ENCODE data around the gene DLG1. TPM values are rescaled to one million over a fixed set of nuclear protein-coding genes. Genes with fewer than 3 reads are reported as not detected.
A peak's percentile ranks its signal among the peaks of the same experiment; 100 is the strongest.

The DLG1 gene
- total RNA-seq, 2 donors from 2014 or later = 59.0 to 98.2 TPM

DNA sequence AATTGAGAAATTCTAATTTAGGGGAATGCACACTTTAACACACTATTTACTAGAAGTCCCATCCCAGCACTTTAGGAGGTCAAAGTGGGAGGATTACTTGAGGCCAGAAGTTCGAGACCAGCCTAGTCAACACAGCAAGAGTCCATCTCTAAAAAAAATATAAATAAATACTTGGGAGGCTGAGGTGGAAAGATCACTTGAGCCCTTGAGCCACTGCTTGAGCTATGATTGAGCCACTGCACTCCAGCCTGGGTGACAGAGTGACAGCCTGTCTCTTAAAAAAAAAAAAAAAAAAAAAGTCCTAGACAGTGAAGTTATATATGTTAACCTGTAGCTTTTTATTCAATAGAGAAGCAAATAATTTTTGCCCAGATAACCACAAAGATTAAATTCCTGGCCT, 69.2 kb downstream of the DLG1 start:
- Histone ChIP-seq H3K4me3 (no peak overlapping the region), H3K27ac (no peak overlapping the region), H3K36me3 (no peaks in the 10 kb centered on the region), H3K27me3 (replicated peaks; ENCODE audit: insufficient read depth) (no peaks in the 10 kb centered on the region), H3K4me1 (replicated peaks) (no peaks in the 10 kb centered on the region), H3K9me3 (no peaks in the 10 kb centered on the region)
- 100% methylated on average over 1 of the region's 1 CpG for WGBS
- TF ChIP-seq POLR2AphosphoS5 (IDR thresholded peaks at IDR 0.05) = no peak
- no peak for TF ChIP-seq POLR2A (IDR thresholded peaks at IDR 0.05)
- TF ChIP-seq, protein P1, sequence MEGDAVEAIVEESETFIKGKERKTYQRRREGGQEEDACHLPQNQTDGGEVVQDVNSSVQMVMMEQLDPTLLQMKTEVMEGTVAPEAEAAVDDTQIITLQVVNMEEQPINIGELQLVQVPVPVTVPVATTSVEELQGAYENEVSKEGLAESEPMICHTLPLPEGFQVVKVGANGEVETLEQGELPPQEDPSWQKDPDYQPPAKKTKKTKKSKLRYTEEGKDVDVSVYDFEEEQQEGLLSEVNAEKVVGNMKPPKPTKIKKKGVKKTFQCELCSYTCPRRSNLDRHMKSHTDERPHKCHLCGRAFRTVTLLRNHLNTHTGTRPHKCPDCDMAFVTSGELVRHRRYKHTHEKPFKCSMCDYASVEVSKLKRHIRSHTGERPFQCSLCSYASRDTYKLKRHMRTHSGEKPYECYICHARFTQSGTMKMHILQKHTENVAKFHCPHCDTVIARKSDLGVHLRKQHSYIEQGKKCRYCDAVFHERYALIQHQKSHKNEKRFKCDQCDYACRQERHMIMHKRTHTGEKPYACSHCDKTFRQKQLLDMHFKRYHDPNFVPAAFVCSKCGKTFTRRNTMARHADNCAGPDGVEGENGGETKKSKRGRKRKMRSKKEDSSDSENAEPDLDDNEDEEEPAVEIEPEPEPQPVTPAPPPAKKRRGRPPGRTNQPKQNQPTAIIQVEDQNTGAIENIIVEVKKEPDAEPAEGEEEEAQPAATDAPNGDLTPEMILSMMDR (IDR thresholded peaks at IDR 0.05) = no peak
- intact Hi-C loops (cut with DNase I) = no loop called here
- DNase-seq (ENCODE audit: low spot score) = no peak

GRCh38 chr3:197227780-197228574, 70.4 kb downstream of the DLG1 start:
- no peaks in the 10 kb centered on the region for H3K4me1 ChIP-seq (replicated peaks)
- intact Hi-C loops (cut with DNase I) = no loop called here
- 73% methylated on average over 2 of the region's 2 CpGs for WGBS

DNA sequence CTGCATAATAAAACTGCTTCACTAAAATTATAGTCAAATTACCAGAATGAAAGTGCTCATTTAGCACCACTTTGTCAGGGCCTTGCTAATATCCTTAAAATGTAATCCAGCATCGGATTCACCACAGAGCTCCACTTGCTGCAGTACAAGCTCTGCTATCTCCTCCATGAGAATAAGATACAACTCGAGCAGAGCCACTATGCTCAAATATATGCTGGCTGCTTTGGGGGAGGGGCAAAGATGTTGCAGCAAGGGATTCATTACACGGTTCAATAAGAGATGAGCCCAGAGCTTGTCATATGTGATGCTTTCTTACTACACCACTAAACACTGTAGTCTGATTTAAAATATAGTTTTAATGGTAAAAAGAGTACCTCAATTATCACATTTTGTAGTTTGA, 72.2 kb downstream of the DLG1 start:
- Histone ChIP-seq H3K9me3 (no peaks in the 10 kb centered on the region), H3K27me3 (replicated peaks; ENCODE audit: insufficient read depth) (no peaks in the 10 kb centered on the region), H3K36me3 (no peaks in the 10 kb centered on the region), H3K27ac (no peak overlapping the region), H3K4me3 (no peak overlapping the region), H3K4me1 (replicated peaks) (no peaks in the 10 kb centered on the region)
- TF ChIP-seq POLR2AphosphoS5 (IDR thresholded peaks at IDR 0.05) = no peak
- TF ChIP-seq POLR2A (IDR thresholded peaks at IDR 0.05) = no peak
- TF ChIP-seq, protein P1 (IDR thresholded peaks at IDR 0.05) = no peak
- WGBS = 58% methylated on average over 3 of the region's 3 CpGs
- intact Hi-C loops (cut with DNase I) = no loop called here
- DNase-seq (ENCODE audit: low spot score) = no peak

More at GRCh38 chr3:197227780-197228574, 70.4 kb downstream of the DLG1 start:
- no peak for DNase-seq (ENCODE audit: low spot score)
- Histone ChIP-seq H3K4me3 (no peak overlapping the region), H3K9me3 (no peaks in the 10 kb centered on the region), H3K27ac (no peak overlapping the region), H3K27me3 (replicated peaks; ENCODE audit: insufficient read depth) (no peaks in the 10 kb centered on the region), H3K36me3 (no peaks in the 10 kb centered on the region)
- TF ChIP-seq, protein P1 (IDR thresholded peaks at IDR 0.05) = no peak
- TF ChIP-seq POLR2A (IDR thresholded peaks at IDR 0.05) (no peak), POLR2AphosphoS5 (IDR thresholded peaks at IDR 0.05) (no peak)

GRCh38 chr3:197225579-197225978, 72.8 kb downstream of the DLG1 start:
- WGBS = 41% methylated on average over 1 of the region's 1 CpG
- intact Hi-C loops (cut with DNase I) = no loop called here
- H3K9me3 ChIP-seq = no peaks in the 10 kb centered on the region
- TF ChIP-seq POLR2A (IDR thresholded peaks at IDR 0.05) (no peak), POLR2AphosphoS5 (IDR thresholded peaks at IDR 0.05) (no peak)
- TF ChIP-seq, protein P1 (IDR thresholded peaks at IDR 0.05) = no peak
- no peaks in the 10 kb centered on the region for H3K36me3 ChIP-seq
- H3K4me3 ChIP-seq = no peak overlapping the region
- no peak overlapping the region for H3K27ac ChIP-seq
- no peak for DNase-seq (ENCODE audit: low spot score)
- no peaks in the 10 kb centered on the region for H3K27me3 ChIP-seq (replicated peaks; ENCODE audit: insufficient read depth)
- H3K4me1 ChIP-seq (replicated peaks) = no peaks in the 10 kb centered on the region

GRCh38 chr3:197224034-197224444, 74.4 kb downstream of the DLG1 start:
- no peaks in the 10 kb centered on the region for H3K4me1 ChIP-seq (replicated peaks)
- TF ChIP-seq, protein P1 (IDR thresholded peaks at IDR 0.05) = peak in 3 of 4 experiments; percentile 39 to 61 (median 56)
- TF ChIP-seq POLR2A (IDR thresholded peaks at IDR 0.05) = no peak
- no peak overlapping the region for H3K27ac ChIP-seq
- no peaks in the 10 kb centered on the region for H3K27me3 ChIP-seq (replicated peaks; ENCODE audit: insufficient read depth)
- H3K9me3 ChIP-seq = no peaks in the 10 kb centered on the region
- H3K4me3 ChIP-seq = no peak overlapping the region
- DNase-seq (ENCODE audit: low spot score) = no peak
- intact Hi-C loops (cut with DNase I) = no loop called here
- no peaks in the 10 kb centered on the region for H3K36me3 ChIP-seq
